ENCODE data around the gene FGF13.

DNA sequence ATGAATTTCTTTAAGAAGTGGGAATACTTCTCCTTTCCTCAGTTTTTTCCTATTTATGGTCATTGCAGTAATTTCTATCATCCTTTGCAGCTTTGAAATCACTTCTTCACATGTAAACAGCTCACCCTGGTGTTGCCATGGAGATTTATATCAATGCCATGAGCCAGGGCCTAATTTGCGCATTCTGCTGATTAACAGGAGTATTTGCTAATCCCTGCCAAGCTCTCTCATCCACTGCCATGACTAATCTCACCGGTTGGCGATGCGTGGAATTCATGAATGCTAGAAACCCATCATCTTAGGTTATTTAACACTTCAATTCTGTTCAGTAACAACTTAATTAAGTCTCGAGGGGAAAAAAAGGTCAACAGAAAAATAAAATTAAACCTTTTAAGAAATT lies 11.8 kb upstream of the FGF13 start:
- TF ChIP-seq, protein P1, sequence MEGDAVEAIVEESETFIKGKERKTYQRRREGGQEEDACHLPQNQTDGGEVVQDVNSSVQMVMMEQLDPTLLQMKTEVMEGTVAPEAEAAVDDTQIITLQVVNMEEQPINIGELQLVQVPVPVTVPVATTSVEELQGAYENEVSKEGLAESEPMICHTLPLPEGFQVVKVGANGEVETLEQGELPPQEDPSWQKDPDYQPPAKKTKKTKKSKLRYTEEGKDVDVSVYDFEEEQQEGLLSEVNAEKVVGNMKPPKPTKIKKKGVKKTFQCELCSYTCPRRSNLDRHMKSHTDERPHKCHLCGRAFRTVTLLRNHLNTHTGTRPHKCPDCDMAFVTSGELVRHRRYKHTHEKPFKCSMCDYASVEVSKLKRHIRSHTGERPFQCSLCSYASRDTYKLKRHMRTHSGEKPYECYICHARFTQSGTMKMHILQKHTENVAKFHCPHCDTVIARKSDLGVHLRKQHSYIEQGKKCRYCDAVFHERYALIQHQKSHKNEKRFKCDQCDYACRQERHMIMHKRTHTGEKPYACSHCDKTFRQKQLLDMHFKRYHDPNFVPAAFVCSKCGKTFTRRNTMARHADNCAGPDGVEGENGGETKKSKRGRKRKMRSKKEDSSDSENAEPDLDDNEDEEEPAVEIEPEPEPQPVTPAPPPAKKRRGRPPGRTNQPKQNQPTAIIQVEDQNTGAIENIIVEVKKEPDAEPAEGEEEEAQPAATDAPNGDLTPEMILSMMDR (IDR thresholded peaks at IDR 0.05), result no peak
- no peak for TF ChIP-seq POLR2A (IDR thresholded peaks at IDR 0.05)
